HepG2 (cell line): ENCODE measurements around the gene STK25. TPM values are rescaled to one million over a fixed set of nuclear protein-coding genes. Genes with fewer than 3 reads are reported as not detected.

ENCODE experiments used
- FOXC1 ChIP-seq: sonication (generic); formaldehyde crosslinking; IDR thresholded peaks from 2 replicates; pipeline ENCODE4 v1.8.0; 2022; ENCODE audit warnings: mild to moderate bottlenecking, missing genetic modification reagents, borderline replicate concordance
- HNF4G ChIP-seq, 2 experiments: sonication (generic) in 1 of 2; formaldehyde crosslinking in 1 of 2; IDR thresholded peaks; 2 replicates each; pipeline versions ENCODE4 v1.4.0 to v1.6.1; 2011 to 2020; ENCODE audit warnings: borderline replicate concordance in 2 of 2, low read depth in 2 of 2, mild to moderate bottlenecking in 2 of 2, low read length in 1 of 2, missing genetic modification reagents in 1 of 2, moderate library complexity in 1 of 2
- HNRNPL ChIP-seq: fragments of 200-400 bp; formaldehyde crosslinking; IDR thresholded peaks from 2 replicates; pipeline ENCODE4 v1.6.1; 2017; ENCODE audit warnings: mild to moderate bottlenecking, low read depth, low read length
- HOXA5 ChIP-seq: sonication (generic); formaldehyde crosslinking; IDR thresholded peaks from 2 replicates; pipeline ENCODE4 v1.4.0; 2020; ENCODE audit warnings: missing genetic modification reagents
- ISX ChIP-seq: sonication (generic); formaldehyde crosslinking; conservative IDR thresholded peaks from 2 replicates; pipeline ENCODE4 v1.5.0; 2020; ENCODE audit warnings: missing genetic modification reagents
- KAT7 ChIP-seq: IDR thresholded peaks from 2 replicates; pipeline ENCODE4 v1.6.1; 2018; ENCODE audit warnings: borderline replicate concordance, missing compliant biosample characterization
- MLLT10 ChIP-seq: sonication (generic); formaldehyde crosslinking; IDR thresholded peaks from 2 replicates; pipeline ENCODE4 v1.4.0; 2020; ENCODE audit warnings: missing genetic modification reagents
- NFYC ChIP-seq: IDR thresholded peaks from 2 replicates; pipeline ENCODE4 v1.6.1; 2016; ENCODE audit warnings: missing genetic modification reagents, missing compliant biosample characterization
- PHF20 ChIP-seq: sonication (generic); formaldehyde crosslinking; IDR thresholded peaks from 2 replicates; pipeline ENCODE4 v1.5.0; 2020; ENCODE audit warnings: mild to moderate bottlenecking, missing genetic modification reagents
- PHF21A ChIP-seq: sonication (generic); formaldehyde crosslinking; IDR thresholded peaks from 2 replicates; pipeline ENCODE4 v1.5.0; 2020; ENCODE audit warnings: mild to moderate bottlenecking, missing genetic modification reagents
- POLR2AphosphoS2 ChIP-seq: IDR thresholded peaks from 2 replicates; pipeline ENCODE4 v1.6.1; 2011; ENCODE audit warnings: low read depth, low read length, improper control_type of control experiment
- SKI ChIP-seq: fragments of 450-650 bp; IDR thresholded peaks from one replicate; pipeline ENCODE4 v1.6.1; 2018; ENCODE audit warnings: mild to moderate bottlenecking; ENCODE audit not compliant: partially characterized antibody
- SNAPC2 ChIP-seq: sonication (generic); formaldehyde crosslinking; IDR thresholded peaks from 2 replicates; pipeline ENCODE4 v1.8.1; 2022; ENCODE audit warnings: mild to moderate bottlenecking, missing genetic modification reagents
- ZBTB7B ChIP-seq: sonication (generic); formaldehyde crosslinking; IDR thresholded peaks from 2 replicates; pipeline ENCODE4 v1.4.0; 2020; ENCODE audit warnings: missing genetic modification reagents
- ZFP36 ChIP-seq: fragments of 150-350 bp; IDR thresholded peaks from 2 replicates; pipeline ENCODE4 v1.6.1; 2018; ENCODE audit warnings: borderline replicate concordance, low read length, low read depth; ENCODE audit not compliant: partially characterized antibody
- ZNF260 ChIP-seq: sonication (generic); formaldehyde crosslinking; IDR thresholded peaks from 2 replicates; pipeline ENCODE4 v1.4.0; 2020; ENCODE audit warnings: missing genetic modification reagents, low read depth, mild to moderate bottlenecking, borderline replicate concordance
- polyA plus RNA-seq, 8 experiments: library from polyadenylated mRNA; depleted of rRNA in 3 of 8; stranded (reverse) in 7 of 8; unstranded in 1 of 8; fragments of >200 nt; fragmentation: Illumina TruSeq in 4 of 8; extraction: Trizol in 4 of 8; gene quantifications; 2 replicates each; pipeline versions ENCODE4 v1.2.1 to v1.2.3, GENCODE V29; 2011 to 2016; ENCODE audit warnings: low read depth in 4 of 8, missing spikeins in 1 of 8, mixed read lengths in 1 of 8; ENCODE audit not compliant: insufficient read depth in 1 of 8
- total RNA-seq, 5 experiments: library from RNA; depleted of rRNA; stranded (reverse); fragments of >200 nt; fragmentation: Illumina TruSeq; extraction: Trizol; gene quantifications; 2 replicates each; pipeline ENCODE4 v1.2.3, GENCODE V29; 2016; ENCODE audit warnings: low read depth in 1 of 5
- TF ChIP-seq, protein P1 (sequence below): sonication (generic); formaldehyde crosslinking; IDR thresholded peaks from 2 replicates; pipeline ENCODE4 v1.4.0; 2020; ENCODE audit warnings: mild to moderate bottlenecking, missing genetic modification reagents, borderline replicate concordance
- TF ChIP-seq, protein P2 (sequence below): sonication (generic); formaldehyde crosslinking; IDR thresholded peaks from 2 replicates; pipeline ENCODE4 v1.4.0; 2020; ENCODE audit warnings: mild to moderate bottlenecking, missing genetic modification reagents
- TF ChIP-seq, protein P3 (sequence below), 2 experiments: sonication (generic) in 1 of 2; formaldehyde crosslinking in 1 of 2; IDR thresholded peaks; 2 replicates each; pipeline versions ENCODE4 v1.4.0 to v1.6.1; 2018 to 2020; ENCODE audit warnings: missing genetic modification reagents in 2 of 2, borderline replicate concordance in 1 of 2, low read depth in 1 of 2, mild to moderate bottlenecking in 1 of 2, missing biosample characterization in 1 of 2

The STK25 gene
- total and polyA plus RNA-seq, 2 of the 13 experiments (the other 11 are each of a cell fraction or from before 2014, with no cell fraction given): 177 to 481 TPM

DNA sequence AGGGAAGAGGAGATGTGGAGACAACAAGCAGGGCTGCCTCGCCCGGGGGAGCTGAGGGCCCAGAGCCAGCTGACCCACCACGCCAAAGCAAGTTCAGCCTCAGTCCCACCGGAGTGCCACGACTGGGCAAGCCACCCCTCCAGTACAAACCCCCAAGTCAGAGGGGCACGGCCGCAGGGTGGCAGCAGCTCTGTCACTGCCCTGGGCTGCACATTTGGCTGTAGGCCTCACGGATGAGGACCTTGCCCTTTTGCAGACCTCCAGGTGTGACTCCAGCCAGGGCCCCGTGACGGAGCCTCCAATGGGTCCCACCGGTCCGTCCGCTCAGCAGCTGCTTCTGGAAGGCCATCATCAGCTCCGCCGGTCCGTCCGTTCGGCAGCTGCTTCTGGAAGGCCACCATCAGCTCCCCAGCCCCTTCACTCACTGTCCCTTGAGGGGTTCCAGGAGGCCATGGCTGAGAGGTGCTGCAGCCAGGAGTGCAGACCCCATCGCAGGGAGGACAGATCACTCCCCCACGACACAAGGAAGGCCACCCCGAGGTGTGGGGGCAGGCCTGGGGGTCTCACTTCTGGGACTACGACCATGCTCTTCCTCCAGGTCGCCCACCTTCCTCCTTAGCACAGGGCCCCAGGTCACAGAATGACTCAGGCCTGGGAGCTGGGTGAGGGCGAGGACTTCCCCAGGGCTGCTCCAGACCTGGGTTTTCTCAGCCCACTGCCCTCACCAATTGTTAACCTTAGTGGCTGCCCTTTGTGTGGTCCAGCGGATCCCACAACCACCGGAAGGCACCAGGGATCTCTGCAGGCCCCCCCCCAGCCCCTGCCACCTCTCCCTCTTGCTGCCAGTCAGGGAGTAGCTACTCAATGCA, 24.6 kb upstream of the STK25 start (continued):
- TF ChIP-seq, protein P1, sequence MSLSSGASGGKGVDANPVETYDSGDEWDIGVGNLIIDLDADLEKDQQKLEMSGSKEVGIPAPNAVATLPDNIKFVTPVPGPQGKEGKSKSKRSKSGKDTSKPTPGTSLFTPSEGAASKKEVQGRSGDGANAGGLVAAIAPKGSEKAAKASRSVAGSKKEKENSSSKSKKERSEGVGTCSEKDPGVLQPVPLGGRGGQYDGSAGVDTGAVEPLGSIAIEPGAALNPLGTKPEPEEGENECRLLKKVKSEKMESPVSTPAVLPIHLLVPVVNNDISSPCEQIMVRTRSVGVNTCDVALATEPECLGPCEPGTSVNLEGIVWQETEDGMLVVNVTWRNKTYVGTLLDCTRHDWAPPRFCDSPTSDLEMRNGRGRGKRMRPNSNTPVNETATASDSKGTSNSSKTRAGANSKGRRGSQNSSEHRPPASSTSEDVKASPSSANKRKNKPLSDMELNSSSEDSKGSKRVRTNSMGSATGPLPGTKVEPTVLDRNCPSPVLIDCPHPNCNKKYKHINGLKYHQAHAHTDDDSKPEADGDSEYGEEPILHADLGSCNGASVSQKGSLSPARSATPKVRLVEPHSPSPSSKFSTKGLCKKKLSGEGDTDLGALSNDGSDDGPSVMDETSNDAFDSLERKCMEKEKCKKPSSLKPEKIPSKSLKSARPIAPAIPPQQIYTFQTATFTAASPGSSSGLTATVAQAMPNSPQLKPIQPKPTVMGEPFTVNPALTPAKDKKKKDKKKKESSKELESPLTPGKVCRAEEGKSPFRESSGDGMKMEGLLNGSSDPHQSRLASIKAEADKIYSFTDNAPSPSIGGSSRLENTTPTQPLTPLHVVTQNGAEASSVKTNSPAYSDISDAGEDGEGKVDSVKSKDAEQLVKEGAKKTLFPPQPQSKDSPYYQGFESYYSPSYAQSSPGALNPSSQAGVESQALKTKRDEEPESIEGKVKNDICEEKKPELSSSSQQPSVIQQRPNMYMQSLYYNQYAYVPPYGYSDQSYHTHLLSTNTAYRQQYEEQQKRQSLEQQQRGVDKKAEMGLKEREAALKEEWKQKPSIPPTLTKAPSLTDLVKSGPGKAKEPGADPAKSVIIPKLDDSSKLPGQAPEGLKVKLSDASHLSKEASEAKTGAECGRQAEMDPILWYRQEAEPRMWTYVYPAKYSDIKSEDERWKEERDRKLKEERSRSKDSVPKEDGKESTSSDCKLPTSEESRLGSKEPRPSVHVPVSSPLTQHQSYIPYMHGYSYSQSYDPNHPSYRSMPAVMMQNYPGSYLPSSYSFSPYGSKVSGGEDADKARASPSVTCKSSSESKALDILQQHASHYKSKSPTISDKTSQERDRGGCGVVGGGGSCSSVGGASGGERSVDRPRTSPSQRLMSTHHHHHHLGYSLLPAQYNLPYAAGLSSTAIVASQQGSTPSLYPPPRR: peak; percentile 58; the same call in 1 of the 2 replicates
- no peak for TF ChIP-seq ZNF260 (CRISPR knock-in tag)
- TF ChIP-seq, protein P2, sequence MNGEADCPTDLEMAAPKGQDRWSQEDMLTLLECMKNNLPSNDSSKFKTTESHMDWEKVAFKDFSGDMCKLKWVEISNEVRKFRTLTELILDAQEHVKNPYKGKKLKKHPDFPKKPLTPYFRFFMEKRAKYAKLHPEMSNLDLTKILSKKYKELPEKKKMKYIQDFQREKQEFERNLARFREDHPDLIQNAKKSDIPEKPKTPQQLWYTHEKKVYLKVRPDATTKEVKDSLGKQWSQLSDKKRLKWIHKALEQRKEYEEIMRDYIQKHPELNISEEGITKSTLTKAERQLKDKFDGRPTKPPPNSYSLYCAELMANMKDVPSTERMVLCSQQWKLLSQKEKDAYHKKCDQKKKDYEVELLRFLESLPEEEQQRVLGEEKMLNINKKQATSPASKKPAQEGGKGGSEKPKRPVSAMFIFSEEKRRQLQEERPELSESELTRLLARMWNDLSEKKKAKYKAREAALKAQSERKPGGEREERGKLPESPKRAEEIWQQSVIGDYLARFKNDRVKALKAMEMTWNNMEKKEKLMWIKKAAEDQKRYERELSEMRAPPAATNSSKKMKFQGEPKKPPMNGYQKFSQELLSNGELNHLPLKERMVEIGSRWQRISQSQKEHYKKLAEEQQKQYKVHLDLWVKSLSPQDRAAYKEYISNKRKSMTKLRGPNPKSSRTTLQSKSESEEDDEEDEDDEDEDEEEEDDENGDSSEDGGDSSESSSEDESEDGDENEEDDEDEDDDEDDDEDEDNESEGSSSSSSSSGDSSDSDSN (CRISPR knock-in tag): peak; percentile 62; the same call in 1 of the 2 replicates
- TF ChIP-seq ZFP36: no peak
- TF ChIP-seq FOXC1 (CRISPR knock-in tag): peak; percentile 71; the same call in 1 of the 2 replicates
- no peak for TF ChIP-seq KAT7 (CRISPR knock-in tag)
- TF ChIP-seq HOXA5 (CRISPR knock-in tag): no peak
- TF ChIP-seq MLLT10: no peak
- TF ChIP-seq, protein P3, sequence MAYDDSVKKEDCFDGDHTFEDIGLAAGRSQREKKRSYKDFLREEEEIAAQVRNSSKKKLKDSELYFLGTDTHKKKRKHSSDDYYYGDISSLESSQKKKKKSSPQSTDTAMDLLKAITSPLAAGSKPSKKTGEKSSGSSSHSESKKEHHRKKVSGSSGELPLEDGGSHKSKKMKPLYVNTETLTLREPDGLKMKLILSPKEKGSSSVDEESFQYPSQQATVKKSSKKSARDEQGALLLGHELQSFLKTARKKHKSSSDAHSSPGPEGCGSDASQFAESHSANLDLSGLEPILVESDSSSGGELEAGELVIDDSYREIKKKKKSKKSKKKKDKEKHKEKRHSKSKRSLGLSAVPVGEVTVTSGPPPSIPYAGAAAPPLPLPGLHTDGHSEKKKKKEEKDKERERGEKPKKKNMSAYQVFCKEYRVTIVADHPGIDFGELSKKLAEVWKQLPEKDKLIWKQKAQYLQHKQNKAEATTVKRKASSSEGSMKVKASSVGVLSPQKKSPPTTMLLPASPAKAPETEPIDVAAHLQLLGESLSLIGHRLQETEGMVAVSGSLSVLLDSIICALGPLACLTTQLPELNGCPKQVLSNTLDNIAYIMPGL (CRISPR knock-in tag; IDR thresholded peaks at IDR 0.05; ENCODE audit: borderline replicate concordance in 1 of 2, low read depth in 1 of 2): 0 out of 4 replicates have a peak, but pooled peaks have one; percentile 26 to 51
- TF ChIP-seq SKI: no peak
- TF ChIP-seq HNF4G (IDR thresholded peaks at IDR 0.05; ENCODE audit: borderline replicate concordance, low read depth, low read length): peak; percentile 66; the same call in 1 of the 2 replicates
- TF ChIP-seq HNF4G (CRISPR knock-in tag; IDR thresholded peaks at IDR 0.05; ENCODE audit: borderline replicate concordance, low read depth): 0 out of 2 replicates have a peak, but pooled peaks have one; percentile 49
- no peak for TF ChIP-seq POLR2AphosphoS2
- peak; percentile 32; the same call in 1 of the 2 replicates for TF ChIP-seq PHF20 (CRISPR knock-in tag)
- TF ChIP-seq ISX (CRISPR knock-in tag): no peak
- 0 out of 2 replicates have a peak, but pooled peaks have one; percentile 32 for TF ChIP-seq PHF21A
- TF ChIP-seq NFYC (CRISPR knock-in tag): no peak
- TF ChIP-seq HNRNPL: peak; percentile 99
- TF ChIP-seq ZBTB7B (CRISPR knock-in tag): peak; percentile 75
- no peak for TF ChIP-seq SNAPC2 (CRISPR knock-in tag)
